Measurements from ENCODE around the gene NGF.

The NGF gene

GRCh38 chr1:115336741-115337140, 1.3 kb downstream of the NGF start:
- DNase-seq (ENCODE audit: low read depth) = no peak
- no peak overlapping the region for H3K4me3 ChIP-seq (ENCODE audit: low read depth, low read length)
- TF ChIP-seq, protein P1, sequence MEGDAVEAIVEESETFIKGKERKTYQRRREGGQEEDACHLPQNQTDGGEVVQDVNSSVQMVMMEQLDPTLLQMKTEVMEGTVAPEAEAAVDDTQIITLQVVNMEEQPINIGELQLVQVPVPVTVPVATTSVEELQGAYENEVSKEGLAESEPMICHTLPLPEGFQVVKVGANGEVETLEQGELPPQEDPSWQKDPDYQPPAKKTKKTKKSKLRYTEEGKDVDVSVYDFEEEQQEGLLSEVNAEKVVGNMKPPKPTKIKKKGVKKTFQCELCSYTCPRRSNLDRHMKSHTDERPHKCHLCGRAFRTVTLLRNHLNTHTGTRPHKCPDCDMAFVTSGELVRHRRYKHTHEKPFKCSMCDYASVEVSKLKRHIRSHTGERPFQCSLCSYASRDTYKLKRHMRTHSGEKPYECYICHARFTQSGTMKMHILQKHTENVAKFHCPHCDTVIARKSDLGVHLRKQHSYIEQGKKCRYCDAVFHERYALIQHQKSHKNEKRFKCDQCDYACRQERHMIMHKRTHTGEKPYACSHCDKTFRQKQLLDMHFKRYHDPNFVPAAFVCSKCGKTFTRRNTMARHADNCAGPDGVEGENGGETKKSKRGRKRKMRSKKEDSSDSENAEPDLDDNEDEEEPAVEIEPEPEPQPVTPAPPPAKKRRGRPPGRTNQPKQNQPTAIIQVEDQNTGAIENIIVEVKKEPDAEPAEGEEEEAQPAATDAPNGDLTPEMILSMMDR (IDR thresholded peaks at IDR 0.05; ENCODE audit: control insufficient read depth, extremely low read depth, insufficient read depth) = no peak

DNA sequence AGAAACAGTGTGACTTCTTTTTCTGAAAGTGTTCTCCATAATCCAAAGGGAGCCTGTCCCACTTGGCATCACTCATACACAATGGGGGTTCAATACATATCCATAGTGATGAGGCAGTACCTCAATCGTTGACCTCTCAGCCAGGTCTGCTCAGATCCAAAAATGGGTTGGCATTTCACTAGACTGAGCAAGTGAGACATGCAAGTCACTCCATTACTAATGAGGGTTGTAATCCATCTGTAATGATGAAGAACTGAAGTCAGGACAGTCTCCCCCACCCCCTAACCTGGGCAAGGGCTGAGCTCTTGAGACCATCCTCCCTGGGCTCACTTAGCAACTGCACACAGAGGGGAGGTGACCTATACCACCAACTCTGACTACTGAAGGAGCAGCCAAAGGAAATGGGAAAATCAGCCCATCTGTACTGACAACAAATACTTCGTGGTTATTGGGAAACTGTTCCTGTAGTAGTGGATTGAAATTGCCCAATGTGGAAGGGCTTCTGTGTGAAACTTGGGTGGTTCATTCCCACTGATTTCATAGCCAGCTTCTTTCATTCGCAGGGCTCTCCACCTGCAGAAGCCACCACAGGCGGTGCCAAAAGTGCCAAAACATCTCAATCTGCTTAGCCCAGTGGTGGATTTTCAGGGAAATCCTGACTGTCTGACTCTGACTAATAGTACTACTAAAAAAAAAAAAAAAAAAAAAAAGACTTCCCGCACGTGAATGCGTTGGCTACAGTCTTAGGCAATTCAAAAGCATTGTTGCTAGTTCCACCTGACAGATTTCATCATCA, 5.0 kb downstream of the NGF start:
- TF ChIP-seq, protein P1 (IDR thresholded peaks at IDR 0.05; ENCODE audit: control insufficient read depth, extremely low read depth, insufficient read depth) = no peak
- DNase-seq (ENCODE audit: low read depth) = no peak
- no peak overlapping the region for H3K4me3 ChIP-seq (ENCODE audit: low read depth, low read length)

- no peak overlapping the region for H3K4me3 ChIP-seq (ENCODE audit: low read depth, low read length)
- no peak for DNase-seq (ENCODE audit: low read depth)
- TF ChIP-seq, protein P1 (IDR thresholded peaks at IDR 0.05; ENCODE audit: control insufficient read depth, extremely low read depth, insufficient read depth) = no peak
Observed at GRCh38 chr1:115331558-115332331, 6.3 kb downstream of the NGF start.

- TF ChIP-seq, protein P1 (IDR thresholded peaks at IDR 0.05; ENCODE audit: control insufficient read depth, extremely low read depth, insufficient read depth) = no peak
- no peak for DNase-seq (ENCODE audit: low read depth)
- H3K4me3 ChIP-seq (ENCODE audit: low read depth, low read length) = no peak overlapping the region
Observed at GRCh38 chr1:115330480-115331013, 7.5 kb downstream of the NGF start.

- H3K4me3 ChIP-seq (ENCODE audit: low read depth, low read length) = no peak overlapping the region
- TF ChIP-seq, protein P1 (IDR thresholded peaks at IDR 0.05; ENCODE audit: control insufficient read depth, extremely low read depth, insufficient read depth) = no peak
- no peak for DNase-seq (ENCODE audit: low read depth)
Observed at GRCh38 chr1:115329965-115330364, 8.1 kb downstream of the NGF start.

DNA sequence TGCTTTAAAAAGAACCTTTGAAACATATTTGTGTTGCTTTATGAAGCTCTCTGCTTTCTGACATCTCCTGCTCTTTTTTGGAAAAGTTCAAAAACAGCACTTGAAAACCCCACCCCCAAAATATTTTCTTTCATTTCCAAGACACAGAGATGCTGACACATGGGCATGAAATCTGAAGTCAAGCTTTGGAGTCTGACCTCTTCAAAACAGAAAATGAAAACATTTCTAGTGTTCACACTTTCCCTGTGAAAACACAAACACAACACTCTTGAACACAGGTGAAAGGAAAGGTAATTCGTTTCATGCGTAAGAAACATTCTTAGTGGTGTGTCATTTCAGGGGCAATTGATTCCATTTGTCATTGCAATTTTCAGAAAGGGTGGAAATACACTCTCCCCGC, 10.8 kb downstream of the NGF start:
- DNase-seq (ENCODE audit: low read depth) = no peak
- TF ChIP-seq, protein P1 (IDR thresholded peaks at IDR 0.05; ENCODE audit: control insufficient read depth, extremely low read depth, insufficient read depth) = no peak
- no peak overlapping the region for H3K4me3 ChIP-seq (ENCODE audit: low read depth, low read length)
